ENCODE data around the gene CACNB1. TPM values are rescaled to one million over a fixed set of nuclear protein-coding genes. Genes with fewer than 3 reads are reported as not detected.
A peak's percentile ranks its signal among the peaks of the same experiment; 100 is the strongest.

The CACNB1 gene
- total and polyA plus RNA-seq, 2 of the 13 experiments (the other 11 are each of a cell fraction or from before 2014, with no cell fraction given): 0.75 to 1.5 TPM

DNA sequence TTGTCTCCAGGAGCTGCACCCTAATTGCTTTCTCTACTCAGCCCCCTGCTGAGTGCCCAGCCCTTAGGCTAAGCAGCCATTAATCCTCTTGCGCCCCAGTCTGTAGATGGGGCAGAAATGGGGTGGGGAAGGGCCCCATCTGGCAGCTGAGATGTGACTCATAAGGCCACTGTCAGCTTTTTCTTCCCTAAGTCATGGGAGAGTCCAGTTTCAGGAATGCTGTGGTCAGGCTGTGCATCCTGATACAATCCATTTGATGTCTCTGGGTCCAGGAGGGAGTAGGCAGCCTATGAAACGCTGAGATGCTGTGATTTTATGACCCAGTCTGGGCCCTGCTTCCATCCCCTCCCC lies 58.3 kb downstream of the CACNB1 start:
- no peak overlapping the region for H3K4me2 ChIP-seq (ENCODE audit: low read depth, low read length)
- no peaks in the 10 kb centered on the region for H4K20me1 ChIP-seq (ENCODE audit: insufficient read depth, low read length)
- H3K27ac ChIP-seq (ENCODE audit: extremely low read length, insufficient read depth, low read length): no peak overlapping the region
- FAIRE-seq: no peak
- no peaks in the 10 kb centered on the region for H3K79me2 ChIP-seq (ENCODE audit: insufficient read depth, low read length)
- TF ChIP-seq, protein P1, sequence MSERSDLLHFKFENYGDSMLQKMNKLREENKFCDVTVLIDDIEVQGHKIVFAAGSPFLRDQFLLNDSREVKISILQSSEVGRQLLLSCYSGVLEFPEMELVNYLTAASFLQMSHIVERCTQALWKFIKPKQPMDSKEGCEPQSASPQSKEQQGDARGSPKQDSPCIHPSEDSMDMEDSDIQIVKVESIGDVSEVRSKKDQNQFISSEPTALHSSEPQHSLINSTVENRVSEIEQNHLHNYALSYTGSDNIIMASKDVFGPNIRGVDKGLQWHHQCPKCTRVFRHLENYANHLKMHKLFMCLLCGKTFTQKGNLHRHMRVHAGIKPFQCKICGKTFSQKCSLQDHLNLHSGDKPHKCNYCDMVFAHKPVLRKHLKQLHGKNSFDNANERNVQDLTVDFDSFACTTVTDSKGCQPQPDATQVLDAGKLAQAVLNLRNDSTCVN (CRISPR knock-in tag; IDR thresholded peaks at IDR 0.05; ENCODE audit: borderline replicate concordance): no peak
- 0 out of 2 replicates have a peak, but pooled peaks have one; percentile 18 for TF ChIP-seq ZNF768 (CRISPR knock-in tag; IDR thresholded peaks at IDR 0.05)
- no peaks in the 10 kb centered on the region for H3K9me3 ChIP-seq (ENCODE audit: low read length)
- no peak overlapping the region for H3K9ac ChIP-seq (ENCODE audit: insufficient read depth, low read depth, low read length)
- no peaks in the 10 kb centered on the region for H3K4me1 ChIP-seq (ENCODE audit: insufficient read depth, low read length)
- no peak overlapping the region for H2AFZ ChIP-seq (ENCODE audit: low read length)
- ChIA-PET CTCF (ENCODE audit: low intra/inter-chr PET ratio, low total read pairs) (no interaction called here), POLR2A (no interaction called here)
- 50% methylated on average over 2 of the region's 2 CpGs for WGBS (ENCODE audit: low lambda C conversion rate)
- no peaks in the 10 kb centered on the region for H3K36me3 ChIP-seq (replicated peaks in 1 of 2; ENCODE audit: control insufficient read depth in 1 of 2, insufficient read depth in 2 of 2, low read length in 2 of 2)
- DNase-seq (ENCODE audit: low spot score): no peak
- no peak overlapping the region for H3K4me3 ChIP-seq (replicated peaks in 1 of 3; ENCODE audit: insufficient read depth in 1 of 3, low read depth in 2 of 3, low read length in 3 of 3)
- H3K27me3 ChIP-seq (ENCODE audit: control insufficient read depth in 1 of 2, insufficient read depth in 2 of 2, low read length in 2 of 2): peaks cover 3 to 52% of the 10 kb centered on the region in 2 experiments; a peak in 4 of 5 replicates
- in situ Hi-C loops (cut with HindIII; ENCODE audit: extremely low pct_ligation_motif_present, low pct_unique_long_range_greater_than_20kb) (no loop called here), intact Hi-C loops (cut with micrococcal nuclease; ENCODE audit: unreplicated experiment) (no loop called here)
- no TSS peak for BruUV-seq (replicated peaks)
- ATAC-seq: no peak

DNA sequence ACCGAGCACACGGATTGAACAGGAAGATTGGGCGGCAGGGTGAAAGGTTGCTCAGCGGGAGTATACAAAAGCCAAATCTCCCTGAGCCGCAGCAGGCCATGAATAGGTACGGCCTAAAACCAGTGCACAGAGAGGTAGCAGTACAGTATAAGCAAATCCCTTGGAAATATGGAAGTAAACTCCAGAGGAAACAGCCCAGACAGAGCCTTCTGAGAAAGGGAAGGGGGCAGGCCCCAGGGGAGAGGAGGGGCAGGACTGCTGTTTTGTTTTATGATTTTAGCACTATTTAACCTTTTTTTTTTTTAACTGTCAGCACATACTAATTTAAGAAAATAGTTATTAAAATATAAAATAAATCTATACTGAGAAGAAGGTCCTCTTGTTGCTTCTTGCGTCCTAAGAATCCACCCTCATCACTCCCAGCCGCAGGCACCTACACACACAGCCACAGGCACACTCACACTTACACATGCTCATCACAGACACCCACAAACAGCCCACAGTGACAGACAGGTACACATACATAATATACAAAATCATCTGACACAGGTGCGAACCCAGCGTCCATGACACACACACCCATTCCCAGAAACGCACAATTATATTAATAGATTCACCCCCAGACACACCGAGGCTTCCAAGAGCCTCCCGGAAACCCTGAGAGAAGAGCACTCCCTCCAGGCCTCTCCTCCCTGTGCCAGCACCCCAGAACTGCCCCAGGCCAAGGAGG lies 58.9 kb downstream of the CACNB1 start:
- CTCF ChIA-PET (ENCODE audit: low intra/inter-chr PET ratio, low total read pairs): no interaction called here
- H2AFZ ChIP-seq (ENCODE audit: low read length): no peak overlapping the region
- TF ChIP-seq FOSL1 (CRISPR knock-in tag; IDR thresholded peaks at IDR 0.05; ENCODE audit: borderline replicate concordance) (no peak), ZNF703 (CRISPR knock-in tag; IDR thresholded peaks at IDR 0.05; ENCODE audit: borderline replicate concordance) (no peak), ZSCAN30 (CRISPR knock-in tag; IDR thresholded peaks at IDR 0.05) (no peak), ZNF781 (CRISPR knock-in tag; IDR thresholded peaks at IDR 0.05; ENCODE audit: borderline replicate concordance, not compliant biosample characterization) (no peak), ZNF737 (CRISPR knock-in tag; IDR thresholded peaks at IDR 0.05; ENCODE audit: borderline replicate concordance) (no peak), BRCA1 (CRISPR knock-in tag; IDR thresholded peaks at IDR 0.05) (no peak), ZNF777 (CRISPR knock-in tag; IDR thresholded peaks at IDR 0.05) (no peak)
- TF ChIP-seq, protein P2, sequence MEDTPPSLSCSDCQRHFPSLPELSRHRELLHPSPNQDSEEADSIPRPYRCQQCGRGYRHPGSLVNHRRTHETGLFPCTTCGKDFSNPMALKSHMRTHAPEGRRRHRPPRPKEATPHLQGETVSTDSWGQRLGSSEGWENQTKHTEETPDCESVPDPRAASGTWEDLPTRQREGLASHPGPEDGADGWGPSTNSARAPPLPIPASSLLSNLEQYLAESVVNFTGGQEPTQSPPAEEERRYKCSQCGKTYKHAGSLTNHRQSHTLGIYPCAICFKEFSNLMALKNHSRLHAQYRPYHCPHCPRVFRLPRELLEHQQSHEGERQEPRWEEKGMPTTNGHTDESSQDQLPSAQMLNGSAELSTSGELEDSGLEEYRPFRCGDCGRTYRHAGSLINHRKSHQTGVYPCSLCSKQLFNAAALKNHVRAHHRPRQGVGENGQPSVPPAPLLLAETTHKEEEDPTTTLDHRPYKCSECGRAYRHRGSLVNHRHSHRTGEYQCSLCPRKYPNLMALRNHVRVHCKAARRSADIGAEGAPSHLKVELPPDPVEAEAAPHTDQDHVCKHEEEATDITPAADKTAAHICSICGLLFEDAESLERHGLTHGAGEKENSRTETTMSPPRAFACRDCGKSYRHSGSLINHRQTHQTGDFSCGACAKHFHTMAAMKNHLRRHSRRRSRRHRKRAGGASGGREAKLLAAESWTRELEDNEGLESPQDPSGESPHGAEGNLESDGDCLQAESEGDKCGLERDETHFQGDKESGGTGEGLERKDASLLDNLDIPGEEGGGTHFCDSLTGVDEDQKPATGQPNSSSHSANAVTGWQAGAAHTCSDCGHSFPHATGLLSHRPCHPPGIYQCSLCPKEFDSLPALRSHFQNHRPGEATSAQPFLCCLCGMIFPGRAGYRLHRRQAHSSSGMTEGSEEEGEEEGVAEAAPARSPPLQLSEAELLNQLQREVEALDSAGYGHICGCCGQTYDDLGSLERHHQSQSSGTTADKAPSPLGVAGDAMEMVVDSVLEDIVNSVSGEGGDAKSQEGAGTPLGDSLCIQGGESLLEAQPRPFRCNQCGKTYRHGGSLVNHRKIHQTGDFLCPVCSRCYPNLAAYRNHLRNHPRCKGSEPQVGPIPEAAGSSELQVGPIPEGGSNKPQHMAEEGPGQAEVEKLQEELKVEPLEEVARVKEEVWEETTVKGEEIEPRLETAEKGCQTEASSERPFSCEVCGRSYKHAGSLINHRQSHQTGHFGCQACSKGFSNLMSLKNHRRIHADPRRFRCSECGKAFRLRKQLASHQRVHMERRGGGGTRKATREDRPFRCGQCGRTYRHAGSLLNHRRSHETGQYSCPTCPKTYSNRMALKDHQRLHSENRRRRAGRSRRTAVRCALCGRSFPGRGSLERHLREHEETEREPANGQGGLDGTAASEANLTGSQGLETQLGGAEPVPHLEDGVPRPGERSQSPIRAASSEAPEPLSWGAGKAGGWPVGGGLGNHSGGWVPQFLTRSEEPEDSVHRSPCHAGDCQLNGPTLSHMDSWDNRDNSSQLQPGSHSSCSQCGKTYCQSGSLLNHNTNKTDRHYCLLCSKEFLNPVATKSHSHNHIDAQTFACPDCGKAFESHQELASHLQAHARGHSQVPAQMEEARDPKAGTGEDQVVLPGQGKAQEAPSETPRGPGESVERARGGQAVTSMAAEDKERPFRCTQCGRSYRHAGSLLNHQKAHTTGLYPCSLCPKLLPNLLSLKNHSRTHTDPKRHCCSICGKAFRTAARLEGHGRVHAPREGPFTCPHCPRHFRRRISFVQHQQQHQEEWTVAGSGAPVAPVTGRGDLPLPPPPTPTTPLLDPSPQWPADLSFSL (CRISPR knock-in tag; IDR thresholded peaks at IDR 0.05): no peak

More for the DNA sequence above, 58.9 kb downstream of the CACNB1 start:
- H3K9ac ChIP-seq (ENCODE audit: insufficient read depth, low read depth, low read length): no peak overlapping the region
- H3K36me3 ChIP-seq (replicated peaks in 1 of 2; ENCODE audit: control insufficient read depth in 1 of 2, insufficient read depth in 2 of 2, low read length in 2 of 2): no peaks in the 10 kb centered on the region
- H3K4me1 ChIP-seq (ENCODE audit: insufficient read depth, low read length): no peaks in the 10 kb centered on the region
- ATAC-seq (no peak), FAIRE-seq (no peak), DNase-seq (ENCODE audit: low spot score) (no peak)
- H4K20me1 ChIP-seq (ENCODE audit: insufficient read depth, low read length): no peaks in the 10 kb centered on the region
- in situ Hi-C loops (cut with HindIII; ENCODE audit: extremely low pct_ligation_motif_present, low pct_unique_long_range_greater_than_20kb): no loop called here
- no peak overlapping the region for H3K27ac ChIP-seq (ENCODE audit: extremely low read length, insufficient read depth, low read length)
- intact Hi-C loops (cut with micrococcal nuclease; ENCODE audit: unreplicated experiment): no loop called here
- no peak overlapping the region for H3K4me3 ChIP-seq (replicated peaks in 1 of 3; ENCODE audit: insufficient read depth in 1 of 3, low read depth in 2 of 3, low read length in 3 of 3)
- BruUV-seq (replicated peaks): no TSS peak
- peaks cover 3 to 48% of the 10 kb centered on the region in 2 experiments; a peak in 4 of 5 replicates for H3K27me3 ChIP-seq (ENCODE audit: control insufficient read depth in 1 of 2, insufficient read depth in 2 of 2, low read length in 2 of 2)
- H3K79me2 ChIP-seq (ENCODE audit: insufficient read depth, low read length): no peaks in the 10 kb centered on the region
- 61% methylated on average over 13 of the region's 13 CpGs for WGBS (ENCODE audit: low lambda C conversion rate)
- no peak overlapping the region for H3K4me2 ChIP-seq (ENCODE audit: low read depth, low read length)
- H3K9me3 ChIP-seq (ENCODE audit: low read length): no peaks in the 10 kb centered on the region
- POLR2A ChIA-PET: no interaction called here
